ENCODE results near the gene LAMB4.
"Not testable (repeated sequence)": the region's sequence is repeated elsewhere in the genome, so short reads cannot be mapped to it uniquely, and the experiment has no call there.

The LAMB4 gene

GRCh38 chr7:108045154-108045553, 85.0 kb downstream of the LAMB4 start:
- no peak for DNase-seq (ENCODE audit: low read depth in 2 of 2)

DNA sequence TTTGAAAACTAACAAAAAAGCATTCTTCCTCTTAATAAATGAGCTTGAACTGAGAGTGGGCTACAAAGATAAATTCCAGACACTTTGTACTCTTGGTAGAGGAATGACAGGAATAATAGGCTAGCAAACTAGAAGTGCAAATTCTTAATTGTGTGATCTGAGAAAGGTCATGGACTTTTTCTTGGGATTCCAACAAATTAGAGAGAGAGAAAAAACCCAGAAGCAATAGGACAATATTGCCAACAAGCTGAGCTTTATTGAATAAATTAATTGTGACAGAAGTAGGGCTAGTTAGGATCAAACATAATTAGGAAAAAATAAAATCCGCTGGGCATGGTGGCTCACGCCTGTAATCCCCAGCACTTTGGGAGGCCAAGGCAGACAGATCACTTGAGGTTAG, 85.8 kb downstream of the LAMB4 start:
- no peak for DNase-seq (ENCODE audit: low read depth in 2 of 2)

DNA sequence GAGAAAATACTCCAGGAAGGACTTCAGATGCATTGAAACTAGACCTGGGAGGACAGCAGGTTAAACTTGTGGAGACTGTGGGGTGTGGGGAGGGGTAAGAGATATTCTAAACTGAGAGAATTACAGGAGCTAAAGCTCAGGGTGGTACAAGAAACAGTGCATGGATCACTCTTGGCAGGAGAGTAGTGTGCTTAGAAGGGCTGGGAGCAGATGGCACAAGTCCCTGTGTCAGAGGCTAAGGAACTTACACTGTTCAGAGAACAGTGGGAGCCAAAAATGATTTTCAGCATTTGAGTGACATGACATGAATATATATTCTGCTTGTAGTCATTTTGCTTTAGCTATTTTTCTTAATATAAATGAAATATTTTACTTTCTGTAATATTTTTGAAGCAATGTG, 91.2 kb downstream of the LAMB4 start:
- no peak for DNase-seq (ENCODE audit: low read depth in 2 of 2)

DNA sequence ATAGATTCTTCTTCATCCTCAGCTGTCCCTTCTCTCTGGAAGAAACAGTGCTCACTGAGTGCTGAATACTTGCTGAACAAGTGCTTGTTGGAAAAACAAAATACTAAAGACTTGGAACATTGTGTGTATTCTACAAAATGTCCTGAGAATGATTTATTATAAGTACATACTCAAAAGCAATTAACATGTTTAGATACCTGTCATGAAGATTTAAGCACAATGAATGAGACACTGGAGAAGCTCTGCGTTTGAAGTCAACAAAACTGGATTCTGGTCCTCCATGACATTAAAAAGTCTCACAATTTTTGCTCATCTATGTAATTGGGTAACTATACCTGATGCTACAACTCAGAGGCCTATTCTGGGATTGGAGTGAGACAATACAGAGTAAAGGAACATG, 92.4 kb downstream of the LAMB4 start:
- no peak for DNase-seq (ENCODE audit: low read depth in 2 of 2)

GRCh38 chr7:108037140-108037539, 93.0 kb downstream of the LAMB4 start:
- no peak for DNase-seq (ENCODE audit: low read depth in 2 of 2)

- no peak for DNase-seq (ENCODE audit: low read depth in 2 of 2)
Measured at GRCh38 chr7:108034586-108034985, 95.6 kb downstream of the LAMB4 start.

GRCh38 chr7:108033776-108034497, 96.2 kb downstream of the LAMB4 start:
- no peak for DNase-seq (ENCODE audit: low read depth in 2 of 2)

DNA sequence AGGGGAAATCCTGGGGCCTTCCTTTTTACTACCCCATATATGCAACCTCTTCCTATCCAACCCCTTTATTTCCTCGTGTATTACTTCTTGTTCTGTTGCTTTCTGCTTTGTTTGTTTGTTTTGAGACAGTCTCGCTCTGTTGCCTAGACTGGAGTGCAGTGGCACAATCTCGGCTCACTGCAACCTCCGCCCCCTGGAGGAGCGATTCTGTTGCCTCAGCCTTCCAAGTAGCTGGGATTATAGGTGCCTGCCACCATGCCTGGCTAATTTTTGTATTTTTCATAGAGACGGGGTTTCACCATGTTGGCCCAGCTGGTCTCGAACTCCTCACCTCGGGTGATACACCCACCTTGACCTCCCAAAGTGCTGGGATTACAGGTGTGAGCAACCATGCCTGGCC, 96.9 kb downstream of the LAMB4 start:
- not testable (repeated sequence) for DNase-seq (ENCODE audit: low read depth in 2 of 2)

DNA sequence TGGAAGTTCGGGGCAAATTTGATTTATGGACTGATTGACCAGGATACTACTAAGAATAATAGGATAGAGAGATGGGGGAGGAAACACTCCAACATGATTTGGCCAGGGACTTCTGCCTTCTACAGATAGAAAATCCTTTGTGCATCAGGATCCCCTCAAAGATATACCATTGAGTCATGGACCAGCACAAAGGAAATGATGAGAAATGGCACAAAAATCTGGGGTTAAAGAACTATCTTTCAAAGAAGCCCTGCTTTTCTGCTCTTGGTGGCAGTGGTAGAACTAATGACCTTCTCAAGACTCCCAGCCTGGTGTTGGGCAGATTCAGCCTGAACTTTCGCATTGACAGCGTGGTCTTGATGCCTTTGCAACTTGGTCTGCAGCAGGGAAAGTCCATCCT, 99.6 kb downstream of the LAMB4 start:
- no peak for DNase-seq (ENCODE audit: low read depth in 2 of 2)

DNA sequence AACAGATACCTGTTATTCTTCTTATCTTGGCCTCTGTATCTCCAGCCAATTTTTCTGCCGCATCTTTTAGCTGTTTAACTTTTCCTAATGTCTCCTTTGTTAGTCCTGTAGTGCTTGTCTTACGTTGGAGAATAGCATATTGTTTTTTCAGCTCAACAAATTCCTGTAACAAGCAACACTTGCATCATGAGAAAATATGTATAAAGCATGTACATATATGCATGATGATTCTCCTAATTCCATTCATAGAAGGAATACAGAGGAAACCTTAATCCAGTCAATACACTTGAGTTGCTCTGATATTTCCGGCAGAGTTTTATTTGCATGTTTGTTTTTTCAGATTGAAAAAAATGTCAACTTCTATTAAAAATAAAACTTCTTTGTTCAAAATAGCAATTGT, 101.1 kb downstream of the LAMB4 start:
- DNase-seq (ENCODE audit: low read depth in 2 of 2) = no peak

DNA sequence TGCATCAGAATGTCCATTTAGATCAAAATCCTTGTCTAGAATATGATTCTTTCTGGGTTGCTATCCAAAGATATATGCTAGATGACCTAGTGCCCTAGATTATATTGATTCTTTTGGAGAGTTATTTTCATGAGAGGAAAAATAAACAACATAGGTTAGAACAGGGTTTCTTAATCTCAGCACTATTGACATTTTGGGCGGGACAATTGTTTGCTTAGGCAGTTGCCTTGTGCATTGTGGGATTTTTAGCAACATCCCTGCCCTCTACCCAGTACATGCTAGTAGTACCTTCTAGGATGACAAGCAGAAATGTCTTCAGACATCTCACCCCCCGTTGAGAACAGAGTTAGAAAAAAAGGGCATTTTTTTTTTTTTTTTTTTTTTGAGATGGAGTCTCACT, 102.0 kb downstream of the LAMB4 start:
- DNase-seq (ENCODE audit: low read depth in 2 of 2) = no peak

- DNase-seq (ENCODE audit: low read depth in 2 of 2) = no peak
Measured at GRCh38 chr7:108027239-108027638, 102.9 kb downstream of the LAMB4 start.

DNA sequence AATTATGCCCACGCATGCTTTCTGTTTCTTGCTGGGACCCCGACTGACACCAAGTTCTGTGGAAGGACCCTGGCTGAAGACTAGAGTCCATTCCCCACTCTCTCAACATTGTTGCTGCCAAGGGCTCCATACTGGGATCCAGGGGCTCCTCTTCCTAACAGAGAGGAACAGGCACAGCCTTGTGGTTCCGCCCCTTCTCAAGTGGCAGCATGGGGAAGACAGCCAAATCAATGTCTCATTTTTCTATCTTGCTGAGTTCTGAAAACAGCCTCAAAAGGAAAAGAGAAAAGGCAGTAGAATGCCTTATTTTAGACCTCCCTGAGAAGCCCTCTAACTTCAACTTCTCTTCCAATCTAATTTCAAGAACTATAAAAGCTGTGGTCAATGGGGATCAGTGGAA, 103.5 kb downstream of the LAMB4 start:
- no peak for DNase-seq (ENCODE audit: low read depth in 2 of 2)

DNA sequence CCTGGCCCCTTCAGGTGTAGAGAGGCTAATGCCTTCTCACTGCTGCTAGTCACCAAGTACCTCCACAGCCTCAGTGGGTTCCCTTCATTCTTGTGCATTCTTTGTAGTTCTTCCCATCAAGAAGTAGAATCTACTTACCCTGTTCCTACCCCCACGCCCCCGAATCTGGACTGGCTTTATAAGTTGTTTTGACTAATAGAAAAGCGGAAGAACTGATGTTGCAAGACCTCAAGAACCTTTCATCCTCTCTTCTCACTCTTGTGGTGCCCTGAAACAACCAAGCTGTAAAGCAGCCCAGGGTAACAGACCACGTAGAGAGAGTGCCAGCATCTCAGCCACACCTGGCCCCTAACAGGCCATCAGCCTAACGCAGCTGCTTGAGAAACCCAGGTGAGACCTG, 104.0 kb downstream of the LAMB4 start:
- no peak for DNase-seq (ENCODE audit: low read depth in 2 of 2)

GRCh38 chr7:108024538-108024937, 105.6 kb downstream of the LAMB4 start:
- no peak for DNase-seq (ENCODE audit: low read depth in 2 of 2)

DNA sequence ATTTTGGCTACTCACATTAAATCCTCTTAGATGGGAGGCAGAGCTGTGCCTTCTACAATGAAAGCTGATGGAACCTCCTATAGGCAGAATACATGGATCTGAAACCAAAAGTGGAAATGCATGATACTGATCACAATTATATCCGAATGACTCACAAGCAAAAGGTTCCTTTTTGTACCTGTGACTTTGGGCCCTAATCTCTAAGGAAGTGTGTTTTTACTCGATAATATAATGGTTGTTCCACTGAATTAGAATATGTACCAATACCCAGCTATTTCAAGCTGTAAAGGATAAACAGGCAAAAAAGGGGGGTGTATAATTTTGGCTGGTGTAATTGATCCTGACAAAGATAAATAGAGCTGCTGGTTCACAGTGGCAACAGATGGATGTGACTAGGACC, 109.6 kb downstream of the LAMB4 start:
- DNase-seq (ENCODE audit: low read depth in 2 of 2) = no peak

DNA sequence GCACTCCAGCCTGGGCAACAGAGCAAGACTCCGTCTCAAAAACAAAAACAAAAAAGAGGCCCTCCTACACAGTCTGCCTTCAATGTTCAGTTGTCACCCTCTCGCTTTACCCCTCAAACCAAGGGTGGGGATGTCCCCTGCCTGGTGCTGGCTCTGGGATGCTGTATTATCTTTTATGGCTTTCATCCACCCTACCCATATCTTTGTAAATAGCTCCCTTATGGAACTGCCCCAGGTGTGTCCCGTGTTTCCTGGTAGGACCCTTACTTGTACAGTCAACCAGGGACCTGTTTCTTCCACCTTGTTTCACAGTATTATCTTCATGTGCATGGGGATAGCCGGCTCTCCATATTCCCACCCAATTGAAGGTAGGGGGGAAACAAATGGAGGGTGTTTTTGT, 111.5 kb downstream of the LAMB4 start:
- DNase-seq (ENCODE audit: low read depth in 2 of 2) = no peak

GRCh38 chr7:108017776-108018151, 112.4 kb downstream of the LAMB4 start:
- DNase-seq (ENCODE audit: low read depth in 2 of 2) = no peak

DNA sequence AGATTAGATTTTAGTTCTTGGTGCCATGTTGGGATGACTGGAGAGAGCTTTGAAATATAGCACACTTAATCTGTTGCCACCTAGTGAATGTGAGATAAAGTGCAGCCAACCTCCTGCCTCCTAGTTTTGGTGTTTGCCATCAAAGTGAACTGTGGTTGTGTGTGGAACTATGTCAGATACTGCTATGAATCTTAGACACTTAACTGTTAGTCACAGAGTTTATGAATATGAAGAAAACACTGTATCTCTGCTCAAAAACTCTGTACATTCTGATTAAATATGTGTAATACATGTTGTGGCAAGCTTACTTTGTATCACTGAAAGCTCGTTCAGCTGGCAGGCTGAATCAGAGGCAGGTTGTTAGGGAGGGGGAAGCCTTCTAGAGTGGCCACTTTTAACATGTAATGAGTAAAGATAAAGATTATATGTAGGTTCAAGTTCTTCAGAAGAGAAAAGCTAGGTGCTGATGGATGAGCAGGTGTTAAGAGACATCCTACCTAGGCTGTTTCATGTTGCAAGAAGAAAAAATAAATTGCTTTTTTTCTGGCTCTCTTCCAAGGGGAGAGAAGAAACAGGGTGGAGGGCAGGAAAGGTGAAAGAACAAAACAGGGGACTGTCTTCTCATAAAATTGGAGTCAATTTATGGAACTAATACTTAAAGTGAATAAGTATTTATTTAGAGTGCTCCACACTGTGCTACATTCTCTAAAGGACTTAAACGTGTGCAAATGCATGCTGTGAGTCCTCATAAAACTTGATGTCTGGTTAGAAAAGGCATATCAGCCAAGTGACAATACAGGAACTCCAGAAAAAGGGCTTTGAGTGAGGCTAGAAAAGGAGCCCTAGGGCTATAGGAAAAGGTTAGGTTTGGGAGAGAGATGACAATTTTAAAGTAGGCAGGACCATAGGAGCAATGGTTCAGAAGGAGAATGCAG, 113.1 kb downstream of the LAMB4 start:
- no peak for DNase-seq (ENCODE audit: low read depth in 2 of 2)

DNA sequence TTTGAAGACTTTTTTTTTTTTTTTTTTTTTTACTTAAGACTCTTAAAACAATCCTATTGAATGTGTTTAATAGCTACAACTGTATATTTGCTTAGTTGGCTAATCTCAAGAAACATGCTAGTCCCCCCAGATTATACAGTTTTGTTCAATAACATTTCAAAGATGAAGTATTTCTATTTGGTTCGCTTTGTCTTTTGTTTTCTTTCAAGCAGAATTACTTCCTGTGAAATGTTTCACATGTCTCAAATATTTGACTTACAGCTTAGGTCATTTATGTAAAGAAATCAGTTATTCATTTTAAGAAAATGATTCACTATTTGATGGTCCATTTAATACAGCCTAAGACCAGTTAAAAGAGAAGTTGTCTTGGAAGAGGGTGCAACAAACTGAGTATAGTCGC, 114.4 kb downstream of the LAMB4 start:
- no peak for DNase-seq (ENCODE audit: low read depth in 2 of 2)

GRCh38 chr7:108014747-108015682, 115.1 kb downstream of the LAMB4 start:
- no peak for DNase-seq (ENCODE audit: low read depth in 2 of 2)

DNA sequence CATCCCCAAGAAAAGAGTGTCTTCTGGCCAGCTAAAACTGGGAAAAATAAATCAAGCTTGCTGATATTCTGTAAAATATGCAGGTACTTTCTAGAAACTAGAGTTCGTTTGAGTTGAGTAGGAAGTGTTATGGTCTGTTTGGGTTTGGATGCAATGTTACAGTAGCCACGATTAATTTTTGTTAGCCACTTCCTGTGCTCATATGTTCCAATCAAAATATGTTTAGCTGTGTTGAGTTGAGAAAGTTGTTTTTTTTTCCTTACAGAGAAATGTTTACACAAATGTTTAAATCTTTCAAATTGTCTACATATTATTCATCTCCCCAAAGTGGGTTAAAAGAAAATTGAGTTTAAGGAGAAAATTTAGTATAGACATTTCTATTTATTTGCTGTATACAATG, 115.9 kb downstream of the LAMB4 start:
- no peak for DNase-seq (ENCODE audit: low read depth in 2 of 2)
